Neural progenitor cell (in vitro differentiated cells): ENCODE measurements around the gene ADCY5.

Experiments
- EZH2 ChIP-seq: fragments of 200-600 bp; sonication (generic); IDR thresholded peaks from 2 replicates; pipeline ENCODE4 v1.6.1; 2017; ENCODE audit warnings: antibody characterized with exemption, mild to moderate bottlenecking, moderate library complexity
- TF ChIP-seq, protein P1 (sequence below): fragments of 200-600 bp; sonication (generic); IDR thresholded peaks from 2 replicates; pipeline ENCODE4 v1.5.1; 2017; ENCODE audit warnings: antibody characterized with exemption, mild to moderate bottlenecking

DNA sequence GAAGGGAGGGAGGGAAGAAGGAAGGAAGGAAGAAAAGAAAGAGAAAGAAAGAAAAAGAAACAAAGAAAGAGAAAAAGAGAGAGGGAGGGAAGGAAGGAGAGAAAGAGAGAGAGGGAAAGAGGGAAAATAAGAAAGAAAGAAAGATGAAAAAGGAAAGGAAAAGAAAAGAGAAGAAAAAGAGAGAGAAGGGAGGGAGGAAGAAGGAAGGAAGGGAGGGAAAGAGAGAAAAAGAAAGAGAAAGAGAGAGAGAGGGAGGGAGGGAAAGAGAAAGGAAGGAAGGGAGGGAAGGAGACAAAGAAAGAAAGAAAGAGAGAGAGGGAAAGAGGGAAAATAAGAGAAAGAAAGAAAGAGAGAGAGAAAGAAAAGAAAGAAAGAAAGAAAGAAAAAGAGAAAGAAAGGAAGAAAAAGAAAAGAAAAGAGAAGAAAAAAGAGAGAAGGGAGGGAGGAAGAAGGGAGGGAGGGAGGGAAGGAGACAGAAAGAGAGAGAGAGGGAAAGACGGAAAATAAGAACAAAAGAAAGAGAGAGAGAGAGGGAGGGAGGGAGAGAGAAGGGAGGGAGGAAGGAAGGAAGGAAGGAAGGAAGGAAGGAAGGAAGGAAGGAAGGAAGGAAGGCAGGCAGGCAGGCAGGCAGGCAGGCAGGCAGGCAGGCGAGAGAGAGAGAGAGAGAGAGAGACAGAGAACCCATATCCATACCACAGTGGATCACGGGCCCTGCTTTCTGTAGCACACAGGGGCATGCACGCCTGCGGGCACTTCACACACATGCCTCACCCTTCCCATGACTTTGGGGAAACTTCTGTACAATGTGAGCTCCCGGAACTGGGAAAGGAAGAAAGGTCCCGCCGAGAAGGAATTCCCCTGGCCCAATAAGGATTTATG is 52.5 kb downstream of the ADCY5 start:
- TF ChIP-seq, protein P1, sequence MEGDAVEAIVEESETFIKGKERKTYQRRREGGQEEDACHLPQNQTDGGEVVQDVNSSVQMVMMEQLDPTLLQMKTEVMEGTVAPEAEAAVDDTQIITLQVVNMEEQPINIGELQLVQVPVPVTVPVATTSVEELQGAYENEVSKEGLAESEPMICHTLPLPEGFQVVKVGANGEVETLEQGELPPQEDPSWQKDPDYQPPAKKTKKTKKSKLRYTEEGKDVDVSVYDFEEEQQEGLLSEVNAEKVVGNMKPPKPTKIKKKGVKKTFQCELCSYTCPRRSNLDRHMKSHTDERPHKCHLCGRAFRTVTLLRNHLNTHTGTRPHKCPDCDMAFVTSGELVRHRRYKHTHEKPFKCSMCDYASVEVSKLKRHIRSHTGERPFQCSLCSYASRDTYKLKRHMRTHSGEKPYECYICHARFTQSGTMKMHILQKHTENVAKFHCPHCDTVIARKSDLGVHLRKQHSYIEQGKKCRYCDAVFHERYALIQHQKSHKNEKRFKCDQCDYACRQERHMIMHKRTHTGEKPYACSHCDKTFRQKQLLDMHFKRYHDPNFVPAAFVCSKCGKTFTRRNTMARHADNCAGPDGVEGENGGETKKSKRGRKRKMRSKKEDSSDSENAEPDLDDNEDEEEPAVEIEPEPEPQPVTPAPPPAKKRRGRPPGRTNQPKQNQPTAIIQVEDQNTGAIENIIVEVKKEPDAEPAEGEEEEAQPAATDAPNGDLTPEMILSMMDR, result no peak
- no peak for TF ChIP-seq EZH2
